SW 1271 (cell line): ENCODE data around the gene NCKAP5.

ENCODE experiments used
- DNase-seq, 2 experiments: peaks; one replicate each; lab custom pipeline; 2025; lab: John Stamatoyannopoulos, UW

The NCKAP5 gene

DNA sequence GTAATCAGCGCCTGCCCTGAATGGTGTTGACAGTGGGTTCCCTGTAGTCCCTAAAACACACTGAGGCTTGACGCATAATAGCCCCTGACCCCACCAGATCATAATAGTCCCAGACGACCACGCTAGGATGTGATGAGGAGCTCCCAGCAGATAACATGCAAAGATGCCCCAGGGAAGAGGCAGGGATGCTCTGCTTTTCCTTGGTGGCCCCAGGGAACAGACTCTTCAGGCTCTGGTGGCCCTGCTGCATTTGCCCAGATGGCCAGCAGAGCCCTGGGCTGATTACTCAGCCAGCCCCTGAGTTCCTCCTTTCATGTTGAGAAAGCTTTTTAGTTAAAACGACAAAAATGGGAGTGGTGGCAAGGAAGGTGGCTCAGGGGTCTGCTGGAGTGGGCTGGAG is 5.9 kb upstream of the NCKAP5 start:
- no peak for DNase-seq

DNA sequence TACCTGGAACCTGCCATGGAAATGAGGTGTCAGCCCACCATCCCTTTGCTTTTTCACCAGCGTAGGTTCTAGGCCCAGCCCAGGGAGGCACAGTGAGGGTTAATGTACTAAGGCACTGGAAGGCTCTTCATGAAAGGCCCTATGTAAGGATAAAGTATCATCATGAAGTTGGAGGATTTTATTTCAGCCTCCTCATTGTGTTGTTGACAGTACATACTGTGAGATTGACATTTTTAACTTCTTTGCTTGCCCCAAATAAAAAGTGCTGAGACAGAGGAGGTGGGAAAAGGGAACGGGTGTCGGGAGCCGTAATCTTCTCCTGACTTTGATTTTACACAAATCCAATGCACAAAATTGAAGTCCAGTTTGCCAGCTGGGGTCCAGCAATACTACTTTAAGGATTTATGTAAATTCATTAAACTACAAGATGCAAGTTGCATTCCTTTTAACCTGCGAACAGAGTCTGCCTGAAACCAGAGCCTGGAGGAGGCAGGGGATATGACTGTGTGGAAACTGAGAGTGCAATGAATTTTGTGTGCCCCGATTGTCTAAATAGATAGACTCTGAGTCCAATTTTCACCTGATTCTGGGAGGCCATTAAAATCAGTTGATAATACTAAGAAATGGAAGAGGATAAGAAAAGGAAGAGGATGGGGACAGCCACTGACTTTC is 5.4 kb upstream of the NCKAP5 start:
- no peak for DNase-seq

DNA sequence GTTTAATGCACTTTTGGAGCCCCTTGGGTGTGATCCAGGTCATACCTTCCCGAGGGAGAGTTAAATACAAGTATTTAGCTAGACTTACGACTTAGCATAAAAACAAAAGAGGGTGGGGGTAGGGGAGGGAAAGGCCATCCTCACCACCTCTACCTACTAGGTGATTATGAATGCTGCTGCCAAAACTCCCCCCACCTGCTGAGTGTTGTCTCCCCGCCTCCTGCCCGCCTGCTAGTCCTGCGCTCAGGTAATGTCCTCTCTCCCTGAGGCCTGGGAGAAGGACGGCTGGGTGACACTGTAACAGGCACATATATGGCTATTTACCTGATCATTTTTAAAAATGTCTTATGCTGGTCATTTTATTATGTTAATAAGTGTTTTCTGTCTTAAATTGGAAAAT is 3.0 kb upstream of the NCKAP5 start:
- DNase-seq, result no peak

DNA sequence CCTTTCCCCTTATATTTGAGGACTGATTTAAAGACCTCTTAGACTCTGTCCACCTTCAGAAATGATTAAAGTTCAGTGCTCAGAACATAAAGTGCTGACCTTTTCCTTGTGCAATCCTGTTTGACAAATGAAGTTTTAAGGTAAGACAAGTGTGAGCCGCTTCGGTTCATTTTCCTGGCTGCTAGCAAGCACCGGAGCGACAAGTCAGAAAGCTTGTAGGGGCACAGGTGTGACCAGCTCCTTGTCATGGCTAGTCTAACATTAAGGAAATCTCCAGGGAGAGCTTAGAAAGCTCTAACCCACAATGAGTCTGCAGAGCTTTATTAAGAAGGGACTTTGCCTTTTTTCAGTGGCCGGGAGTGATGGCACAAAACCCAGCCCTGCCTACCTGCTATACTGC is 2.3 kb upstream of the NCKAP5 start:
- DNase-seq, result no peak

DNA sequence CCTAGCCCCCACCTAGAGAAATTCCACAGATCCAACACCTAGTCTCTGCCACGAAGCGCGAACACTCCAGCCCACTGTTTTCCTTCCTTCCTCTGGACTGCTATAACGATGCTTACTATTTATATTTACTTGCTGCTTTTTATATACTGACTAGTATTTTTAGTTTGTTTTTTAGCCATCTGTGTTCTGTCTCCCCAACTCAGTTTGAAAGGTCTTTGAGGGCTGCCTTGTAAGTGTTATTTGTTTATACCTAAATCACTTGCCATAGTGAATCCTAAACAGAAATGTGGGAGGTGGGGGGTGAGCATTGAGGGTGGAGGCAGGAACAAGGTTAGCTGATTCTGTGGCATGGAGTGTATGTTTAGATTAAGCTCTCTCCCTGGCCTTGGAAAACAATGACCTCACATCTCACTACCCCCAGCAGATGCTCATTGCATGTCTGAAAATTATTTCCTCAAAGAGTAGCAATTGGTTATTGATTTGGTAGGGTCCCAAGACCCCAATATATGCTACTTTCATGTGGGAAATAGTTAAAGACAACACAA is 1.1 kb upstream of the NCKAP5 start:
- no peak for DNase-seq

GRCh38 chr2:133568598-133568997 is 335 bp upstream of the NCKAP5 start:
- no peak for DNase-seq

GRCh38 chr2:133562558-133562957 is 5.7 kb downstream of the NCKAP5 start:
- no peak for DNase-seq

DNA sequence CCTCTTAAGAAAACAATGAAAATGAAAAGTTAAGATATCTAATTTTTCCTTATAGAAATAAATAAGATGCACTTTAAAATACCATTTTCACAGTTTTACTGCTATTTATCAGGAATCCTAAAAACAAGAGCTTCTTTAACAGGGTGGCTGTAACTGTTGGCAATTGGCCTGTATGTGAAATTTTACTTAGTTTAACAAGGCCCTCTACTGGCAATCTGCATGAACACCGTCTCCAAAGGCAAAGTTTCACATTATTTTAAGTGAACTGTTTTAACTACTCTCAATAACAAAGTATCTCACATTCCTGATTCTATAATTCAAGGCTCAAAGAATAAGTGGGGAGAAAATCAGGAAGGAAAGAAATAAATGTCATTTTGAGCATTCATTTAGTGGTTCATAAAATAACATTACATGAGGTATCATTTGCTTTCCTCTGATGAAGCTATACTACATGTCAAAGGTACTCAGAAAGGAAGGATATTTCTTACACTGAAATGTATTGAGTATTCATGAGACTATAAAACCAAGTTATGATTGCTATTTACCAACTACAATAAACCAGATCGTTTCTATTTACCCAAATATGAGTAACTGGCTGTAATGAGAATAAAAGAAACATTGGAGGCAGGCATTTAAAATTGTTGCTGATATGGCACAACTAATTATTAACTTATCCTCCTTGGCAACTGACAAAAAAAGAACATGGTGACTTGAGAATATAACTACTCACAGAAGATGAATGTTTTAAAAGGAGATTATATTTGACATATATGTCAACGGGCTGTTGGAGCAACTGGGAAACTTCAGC is 7.0 kb downstream of the NCKAP5 start:
- peak in 1 of 2 experiments; percentile 65 for DNase-seq

DNA sequence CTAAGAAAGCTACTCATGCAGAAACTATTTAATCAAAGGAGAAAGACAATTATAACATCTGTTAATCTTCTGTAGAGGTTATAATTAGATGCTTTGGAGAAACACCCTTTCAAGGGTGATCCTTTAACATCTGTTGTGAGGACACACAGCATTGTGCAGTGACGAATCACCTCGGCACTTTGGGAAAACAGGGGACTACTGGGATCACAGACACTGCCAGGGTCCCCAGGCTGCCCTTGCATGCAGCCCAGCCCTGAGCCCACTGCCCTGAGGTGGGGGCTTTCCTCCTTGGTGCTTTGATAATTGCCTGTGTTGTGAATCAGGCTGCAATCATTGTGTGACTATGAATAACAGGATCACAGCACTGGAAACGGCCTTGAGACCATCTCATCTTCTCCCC is 10.6 kb downstream of the NCKAP5 start:
- no peak for DNase-seq

DNA sequence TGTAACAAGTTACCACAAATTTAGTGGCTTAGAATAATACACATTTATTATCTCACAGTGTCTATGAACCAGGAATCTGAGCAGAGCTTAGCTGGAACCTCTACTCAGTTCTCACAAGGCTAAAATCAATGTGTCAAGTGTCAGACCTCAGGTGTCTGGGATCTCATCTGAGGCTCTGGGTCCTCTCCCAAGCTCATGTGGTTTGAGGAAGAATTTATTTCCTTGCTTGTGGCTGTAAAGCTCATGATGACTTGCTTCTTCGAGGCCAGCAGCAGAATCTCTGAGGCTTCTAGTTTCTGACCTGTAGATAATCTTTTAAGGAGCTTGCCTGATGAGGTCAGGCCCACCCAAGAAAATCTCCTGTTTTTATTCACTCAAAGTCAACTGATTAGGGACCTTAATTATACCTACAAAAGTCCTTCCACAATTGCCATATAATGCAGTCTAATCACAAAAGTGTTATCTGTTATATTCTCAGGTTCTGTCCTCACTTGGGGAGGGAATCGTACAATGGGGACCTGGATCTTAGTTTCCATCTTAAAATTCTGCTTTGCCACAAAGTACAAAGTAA is 14.3 kb downstream of the NCKAP5 start:
- no peak for DNase-seq

GRCh38 chr2:133553251-133553650 is 15.0 kb downstream of the NCKAP5 start:
- no peak for DNase-seq

DNA sequence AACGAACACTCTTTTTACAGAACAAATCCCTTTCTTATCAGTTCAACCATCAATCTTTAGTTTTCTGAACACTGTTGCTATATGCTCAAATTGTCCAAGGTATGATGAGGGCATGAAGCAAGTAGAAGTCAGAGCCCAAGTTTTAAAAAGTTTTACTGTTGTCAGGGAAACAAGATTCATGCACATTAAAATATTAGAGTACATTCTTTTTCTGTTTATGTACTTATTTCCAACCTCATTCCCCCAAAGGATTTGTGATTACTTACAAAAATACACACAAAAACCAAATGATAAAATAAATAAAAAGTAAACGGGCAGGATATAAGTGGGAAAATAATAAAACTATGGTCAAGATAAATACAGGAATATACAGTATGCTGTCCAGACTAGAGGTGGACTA is 15.4 kb downstream of the NCKAP5 start:
- no peak for DNase-seq

GRCh38 chr2:133541797-133542196 is 26.5 kb downstream of the NCKAP5 start:
- DNase-seq, result no peak

GRCh38 chr2:133541376-133541775 is 26.9 kb downstream of the NCKAP5 start:
- no peak for DNase-seq

DNA sequence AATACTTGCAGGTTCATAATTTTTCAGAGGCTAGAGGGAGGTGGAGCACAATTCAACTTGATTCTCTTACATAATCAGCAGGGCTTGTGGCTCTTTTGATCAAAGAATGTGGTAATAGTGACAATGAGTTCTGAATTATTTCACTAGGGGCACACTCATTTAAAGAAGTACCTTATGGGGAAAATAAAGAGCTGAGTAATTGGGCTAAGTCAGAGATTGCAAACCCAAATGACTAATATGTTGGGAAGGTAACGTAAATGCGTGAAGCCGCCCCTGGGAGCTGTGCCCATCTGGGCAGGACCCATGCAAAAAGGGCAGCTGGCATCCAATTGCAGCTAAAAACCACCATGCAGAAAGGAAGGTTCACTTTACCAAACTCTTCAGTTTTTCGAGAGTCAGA is 35.3 kb downstream of the NCKAP5 start:
- no peak for DNase-seq

GRCh38 chr2:133531382-133531781 is 36.9 kb downstream of the NCKAP5 start:
- no peak for DNase-seq

GRCh38 chr2:133530645-133531044 is 37.6 kb downstream of the NCKAP5 start:
- DNase-seq, result no peak

DNA sequence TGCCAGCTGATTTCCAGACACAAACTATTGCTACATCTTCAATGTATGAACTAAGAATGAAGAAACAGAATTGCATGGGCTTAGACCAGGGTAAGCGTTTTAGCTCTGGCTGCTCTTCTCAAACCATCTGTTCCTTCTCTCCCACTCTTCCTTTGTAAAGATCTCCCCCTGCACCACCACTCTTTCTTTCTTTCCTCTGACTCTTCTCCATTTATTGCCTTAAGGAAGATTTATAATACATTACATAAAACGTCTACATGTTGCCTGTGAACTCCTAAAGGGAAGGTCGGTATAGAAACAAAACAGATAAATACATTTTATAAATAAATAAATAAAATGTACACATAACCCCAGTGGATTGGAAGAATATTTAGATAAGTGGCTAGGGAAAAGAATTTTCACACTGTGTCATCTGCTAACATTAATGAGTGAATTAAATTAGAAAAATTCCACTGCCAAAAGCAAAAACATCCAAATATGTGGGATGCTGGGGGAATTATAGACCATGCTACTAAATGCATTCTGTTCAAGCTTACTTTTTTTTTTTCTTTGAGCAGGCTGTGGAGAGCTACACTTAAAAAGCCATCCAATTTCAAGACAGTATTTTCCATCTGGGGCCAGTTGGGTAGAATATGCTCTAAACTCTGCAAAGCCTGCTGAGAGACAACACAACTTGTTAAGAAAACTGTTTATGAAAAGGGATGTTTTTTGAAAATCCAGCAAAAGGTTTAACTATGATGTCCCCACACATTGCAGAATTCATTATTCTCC is 41.5 kb downstream of the NCKAP5 start:
- no peak for DNase-seq

- DNase-seq, result no peak
Measured at GRCh38 chr2:133525613-133526529, 42.4 kb downstream of the NCKAP5 start.

GRCh38 chr2:133525090-133525489 is 43.2 kb downstream of the NCKAP5 start:
- DNase-seq, result no peak

- no peak for DNase-seq
Measured at GRCh38 chr2:133523406-133523805, 44.9 kb downstream of the NCKAP5 start.
